Measurements from ENCODE around the gene SPTA1. TPM values are rescaled to one million over a fixed set of nuclear protein-coding genes. Genes with fewer than 3 reads are reported as not detected.

Gene SPTA1
- total RNA-seq, 1 experiment from 2014 or later = not detected

- Histone ChIP-seq H3K27me3 (ENCODE audit: control insufficient read depth, insufficient read depth, low read length) (no peaks in the 10 kb centered on the region), H3K36me3 (replicated peaks; ENCODE audit: control insufficient read depth, insufficient read depth, low read length) (no peaks in the 10 kb centered on the region), H3K4me3 (ENCODE audit: insufficient read depth, low read depth, low read length) (no peak overlapping the region)
- no peak for DNase-seq
Measured at GRCh38 chr1:158652721-158653334, 33.7 kb downstream of the SPTA1 start.

GRCh38 chr1:158649052-158649451 is 37.5 kb downstream of the SPTA1 start:
- no peaks in the 10 kb centered on the region for H3K36me3 ChIP-seq (replicated peaks; ENCODE audit: control insufficient read depth, insufficient read depth, low read length)
- no peaks in the 10 kb centered on the region for H3K27me3 ChIP-seq (ENCODE audit: control insufficient read depth, insufficient read depth, low read length)
- no peak for DNase-seq
- no peak overlapping the region for H3K4me3 ChIP-seq (ENCODE audit: insufficient read depth, low read depth, low read length)

- H3K4me3 ChIP-seq (ENCODE audit: insufficient read depth, low read depth, low read length) = no peak overlapping the region
- no peaks in the 10 kb centered on the region for H3K27me3 ChIP-seq (ENCODE audit: control insufficient read depth, insufficient read depth, low read length)
- DNase-seq = no peak
- no peaks in the 10 kb centered on the region for H3K36me3 ChIP-seq (replicated peaks; ENCODE audit: control insufficient read depth, insufficient read depth, low read length)
Measured at GRCh38 chr1:158646465-158646864, 40.0 kb downstream of the SPTA1 start.

- Histone ChIP-seq H3K27me3 (ENCODE audit: control insufficient read depth, insufficient read depth, low read length) (no peaks in the 10 kb centered on the region), H3K36me3 (replicated peaks; ENCODE audit: control insufficient read depth, insufficient read depth, low read length) (no peaks in the 10 kb centered on the region)
- no peak for DNase-seq
Measured at GRCh38 chr1:158644449-158644848, 42.1 kb downstream of the SPTA1 start.

GRCh38 chr1:158638904-158639303 is 47.6 kb downstream of the SPTA1 start:
- Histone ChIP-seq H3K27me3 (ENCODE audit: control insufficient read depth, insufficient read depth, low read length) (no peaks in the 10 kb centered on the region), H3K4me3 (ENCODE audit: insufficient read depth, low read depth, low read length) (no peak overlapping the region), H3K36me3 (replicated peaks; ENCODE audit: control insufficient read depth, insufficient read depth, low read length) (no peaks in the 10 kb centered on the region)
- DNase-seq = no peak

More at GRCh38 chr1:158644449-158644848, 42.1 kb downstream of the SPTA1 start:
- no peak overlapping the region for H3K4me3 ChIP-seq (ENCODE audit: insufficient read depth, low read depth, low read length)

- Histone ChIP-seq H3K4me3 (ENCODE audit: insufficient read depth, low read depth, low read length) (no peak overlapping the region), H3K27me3 (ENCODE audit: control insufficient read depth, insufficient read depth, low read length) (no peaks in the 10 kb centered on the region), H3K36me3 (replicated peaks; ENCODE audit: control insufficient read depth, insufficient read depth, low read length) (no peaks in the 10 kb centered on the region)
- DNase-seq = no peak
Measured at GRCh38 chr1:158638146-158638545, 48.4 kb downstream of the SPTA1 start.

GRCh38 chr1:158613764-158614163 is 72.8 kb downstream of the SPTA1 start:
- no peak overlapping the region for H3K4me3 ChIP-seq (ENCODE audit: insufficient read depth, low read depth, low read length)
- H3K27me3 ChIP-seq (ENCODE audit: control insufficient read depth, insufficient read depth, low read length) = no peaks in the 10 kb centered on the region
- no peaks in the 10 kb centered on the region for H3K36me3 ChIP-seq (replicated peaks; ENCODE audit: control insufficient read depth, insufficient read depth, low read length)
- DNase-seq = no peak

- no peak for DNase-seq
- Histone ChIP-seq H3K36me3 (replicated peaks; ENCODE audit: control insufficient read depth, insufficient read depth, low read length) (no peaks in the 10 kb centered on the region), H3K4me3 (ENCODE audit: insufficient read depth, low read depth, low read length) (no peak overlapping the region), H3K27me3 (ENCODE audit: control insufficient read depth, insufficient read depth, low read length) (no peaks in the 10 kb centered on the region)
Measured at GRCh38 chr1:158611916-158612315, 74.6 kb downstream of the SPTA1 start.

GRCh38 chr1:158607296-158607695 is 79.2 kb downstream of the SPTA1 start:
- Histone ChIP-seq H3K27me3 (ENCODE audit: control insufficient read depth, insufficient read depth, low read length) (no peaks in the 10 kb centered on the region), H3K36me3 (replicated peaks; ENCODE audit: control insufficient read depth, insufficient read depth, low read length) (no peaks in the 10 kb centered on the region), H3K4me3 (ENCODE audit: insufficient read depth, low read depth, low read length) (no peak overlapping the region)
- peak; percentile 7 for DNase-seq

GRCh38 chr1:158604968-158605367 is 81.5 kb downstream of the SPTA1 start, which contains the start of gene OR10Z1:
TSS of gene OR10Z1 (plus strand) at chr1:158605268. CDS start at chr1:158606439, 1,171 bp downstream.
- no peak for DNase-seq
- H3K4me3 ChIP-seq (ENCODE audit: insufficient read depth, low read depth, low read length) = no peak within 1 kb of the TSS
- no peaks in the 10 kb centered on the region for H3K36me3 ChIP-seq (replicated peaks; ENCODE audit: control insufficient read depth, insufficient read depth, low read length)
- no peaks in the 10 kb centered on the region for H3K27me3 ChIP-seq (ENCODE audit: control insufficient read depth, insufficient read depth, low read length)

GRCh38 chr1:158600735-158601134 is 85.8 kb downstream of the SPTA1 start:
- Histone ChIP-seq H3K36me3 (replicated peaks; ENCODE audit: control insufficient read depth, insufficient read depth, low read length) (no peaks in the 10 kb centered on the region), H3K27me3 (ENCODE audit: control insufficient read depth, insufficient read depth, low read length) (no peaks in the 10 kb centered on the region), H3K4me3 (ENCODE audit: insufficient read depth, low read depth, low read length) (no peak overlapping the region)
- no peak for DNase-seq

- Histone ChIP-seq H3K36me3 (replicated peaks; ENCODE audit: control insufficient read depth, insufficient read depth, low read length) (no peaks in the 10 kb centered on the region), H3K4me3 (ENCODE audit: insufficient read depth, low read depth, low read length) (no peak overlapping the region), H3K27me3 (ENCODE audit: control insufficient read depth, insufficient read depth, low read length) (no peaks in the 10 kb centered on the region)
- no peak for DNase-seq
Measured at GRCh38 chr1:158586942-158587341, 99.6 kb downstream of the SPTA1 start.

- DNase-seq = no peak
- H3K27me3 ChIP-seq (ENCODE audit: control insufficient read depth, insufficient read depth, low read length) = no peaks in the 10 kb centered on the region
- no peak overlapping the region for H3K4me3 ChIP-seq (ENCODE audit: insufficient read depth, low read depth, low read length)
- no peaks in the 10 kb centered on the region for H3K36me3 ChIP-seq (replicated peaks; ENCODE audit: control insufficient read depth, insufficient read depth, low read length)
Measured at GRCh38 chr1:158583962-158584361, 102.6 kb downstream of the SPTA1 start.

- Histone ChIP-seq H3K27me3 (ENCODE audit: control insufficient read depth, insufficient read depth, low read length) (no peaks in the 10 kb centered on the region), H3K4me3 (ENCODE audit: insufficient read depth, low read depth, low read length) (no peak within 1 kb of the TSS), H3K36me3 (replicated peaks; ENCODE audit: control insufficient read depth, insufficient read depth, low read length) (no peaks in the 10 kb centered on the region)
- DNase-seq = no peak
Measured at GRCh38 chr1:158579733-158580132, 106.8 kb downstream of the SPTA1 start, which contains the start of gene OR10X1. TSS of gene OR10X1 (minus strand) at chr1:158579899. CDS start at chr1:158579899, 0 bp downstream.

GRCh38 chr1:158577561-158577960 is 109.0 kb downstream of the SPTA1 start:
- no peaks in the 10 kb centered on the region for H3K27me3 ChIP-seq (ENCODE audit: control insufficient read depth, insufficient read depth, low read length)
- H3K4me3 ChIP-seq (ENCODE audit: insufficient read depth, low read depth, low read length) = no peak overlapping the region
- no peaks in the 10 kb centered on the region for H3K36me3 ChIP-seq (replicated peaks; ENCODE audit: control insufficient read depth, insufficient read depth, low read length)
- DNase-seq = no peak

- H3K4me3 ChIP-seq (ENCODE audit: insufficient read depth, low read depth, low read length) = no peak overlapping the region
- DNase-seq = no peak
- H3K36me3 ChIP-seq (replicated peaks; ENCODE audit: control insufficient read depth, insufficient read depth, low read length) = no peaks in the 10 kb centered on the region
- no peaks in the 10 kb centered on the region for H3K27me3 ChIP-seq (ENCODE audit: control insufficient read depth, insufficient read depth, low read length)
Measured at GRCh38 chr1:158572226-158572625, 114.3 kb downstream of the SPTA1 start.

Data from H7 (cell line).